ENCODE results near the gene TMEM259. TPM values are rescaled to one million over a fixed set of nuclear protein-coding genes. Genes with fewer than 3 reads are reported as not detected.

The TMEM259 gene
- total and polyA plus RNA-seq, 9 of the 15 experiments (the other 6 are each of a cell fraction or from before 2014, with no cell fraction given), result 0.52 to 231 (median 63.6) TPM

DNA sequence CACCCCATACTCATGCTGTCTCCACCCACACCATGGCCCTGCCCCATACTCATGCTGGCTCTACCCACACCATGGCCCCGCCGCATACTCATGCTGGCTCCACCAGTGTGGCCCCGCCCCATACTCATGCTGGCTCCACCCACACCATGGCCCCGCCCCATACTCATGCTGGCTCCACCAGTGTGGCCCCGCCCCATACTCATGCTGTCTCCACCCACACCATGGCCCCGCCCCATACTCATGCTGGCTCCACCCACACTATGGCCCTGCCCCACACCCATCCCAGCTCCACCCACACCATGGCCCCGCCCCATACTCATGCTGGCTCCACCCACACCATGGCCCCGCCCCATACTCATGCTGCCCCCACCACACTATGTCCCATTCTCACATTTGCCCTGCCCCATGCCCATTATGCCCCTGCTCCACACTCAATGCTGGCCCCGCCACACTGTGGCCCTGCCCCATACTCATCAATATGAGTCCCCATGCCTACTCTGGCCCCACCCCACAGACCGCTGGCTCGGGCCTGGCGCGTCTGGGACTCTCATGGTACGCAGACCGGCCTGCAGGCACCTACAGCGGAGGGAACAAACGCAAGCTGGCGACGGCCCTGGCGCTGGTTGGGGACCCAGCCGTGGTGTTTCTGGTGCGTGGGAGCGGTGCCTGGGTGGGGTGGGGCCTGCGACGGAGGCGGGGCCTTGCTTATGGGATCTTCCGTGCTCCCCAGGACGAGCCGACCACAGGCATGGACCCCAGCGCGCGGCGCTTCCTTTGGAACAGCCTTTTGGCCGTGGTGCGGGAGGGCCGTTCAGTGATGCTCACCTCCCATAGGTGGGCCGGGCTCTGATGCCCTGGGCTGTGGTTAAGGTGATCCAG, 42.3 kb upstream of the TMEM259 start:
- ChIA-PET POLR2A (interaction anchor here (1.1 kb wide), 1 partner anchor 9 kb away, joined by 4 read pairs; no protein-coding TSS in a partner anchor), CTCF (ENCODE audit: low intra/inter-chr PET ratio) (no interaction called here)
- H3K9ac ChIP-seq (ENCODE audit: insufficient read depth in 1 of 2, low read depth in 2 of 2, low read length in 2 of 2), result no peak overlapping the region; a peak in 1 of 4 replicates
- peak; percentile 97 for FAIRE-seq
- no peaks in the 10 kb centered on the region for H4K20me1 ChIP-seq (replicated peaks; ENCODE audit: control insufficient read depth, insufficient read depth, low read length)
- no peaks in the 10 kb centered on the region for H3K79me2 ChIP-seq (ENCODE audit: control insufficient read depth, insufficient read depth, low read length)
- peaks cover 32% of the 10 kb centered on the region for H3K36me3 ChIP-seq (ENCODE audit: control insufficient read depth, insufficient read depth, low read length)
- H3K27ac ChIP-seq (ENCODE audit: extremely low read depth, low read depth, low read length), result peak overlapping the region; percentile 32; the same call in 1 of the 3 replicates
- H3K27me3 ChIP-seq (ENCODE audit: control insufficient read depth in 2 of 2, insufficient read depth in 2 of 2, low read length in 2 of 2), result no peaks in the 10 kb centered on the region
- 61% methylated on average over 34 of the region's 37 CpGs for WGBS (ENCODE audit: insufficient coverage, low coverage, missing lambda C conversion rate)
- no peaks in the 10 kb centered on the region for H3K9me3 ChIP-seq (replicated peaks; ENCODE audit: control insufficient read depth, insufficient read depth, low read depth, low read length)
- H3K4me3 ChIP-seq, result no peak overlapping the region
- ATAC-seq, result peak; percentile 57
- no peak overlapping the region for H2AFZ ChIP-seq (ENCODE audit: low read depth, low read length)
- no peaks in the 10 kb centered on the region for H3K9me1 ChIP-seq (ENCODE audit: control insufficient read depth, insufficient read depth, low read length)
- intact Hi-C loops (cut with micrococcal nuclease), result no loop called here
- no peak overlapping the region for H3K4me2 ChIP-seq (ENCODE audit: insufficient read depth, low read length)
- BruUV-seq (replicated peaks), result no TSS peak
- peaks cover 9 to 68% of the 10 kb centered on the region in 2 experiments for H3K4me1 ChIP-seq (replicated peaks in 1 of 2; ENCODE audit: control insufficient read depth in 2 of 2, insufficient read depth in 2 of 2, low read length in 2 of 2)
- in situ Hi-C loops (cut with MboI), result no loop called here
- peak; percentile 77 to 87 (median 82) for DNase-seq (ENCODE audit: extremely low read depth in 1 of 4, low spot score in 3 of 4)
- TF ChIP-seq SOX6 (IDR thresholded peaks at IDR 0.05), result no peak
- TF ChIP-seq, protein P1, sequence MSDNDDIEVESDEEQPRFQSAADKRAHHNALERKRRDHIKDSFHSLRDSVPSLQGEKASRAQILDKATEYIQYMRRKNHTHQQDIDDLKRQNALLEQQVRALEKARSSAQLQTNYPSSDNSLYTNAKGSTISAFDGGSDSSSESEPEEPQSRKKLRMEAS (CRISPR knock-in tag; IDR thresholded peaks at IDR 0.05), result 0 out of 2 replicates have a peak, but pooled peaks have one; percentile 4
- TF ChIP-seq, protein P2, sequence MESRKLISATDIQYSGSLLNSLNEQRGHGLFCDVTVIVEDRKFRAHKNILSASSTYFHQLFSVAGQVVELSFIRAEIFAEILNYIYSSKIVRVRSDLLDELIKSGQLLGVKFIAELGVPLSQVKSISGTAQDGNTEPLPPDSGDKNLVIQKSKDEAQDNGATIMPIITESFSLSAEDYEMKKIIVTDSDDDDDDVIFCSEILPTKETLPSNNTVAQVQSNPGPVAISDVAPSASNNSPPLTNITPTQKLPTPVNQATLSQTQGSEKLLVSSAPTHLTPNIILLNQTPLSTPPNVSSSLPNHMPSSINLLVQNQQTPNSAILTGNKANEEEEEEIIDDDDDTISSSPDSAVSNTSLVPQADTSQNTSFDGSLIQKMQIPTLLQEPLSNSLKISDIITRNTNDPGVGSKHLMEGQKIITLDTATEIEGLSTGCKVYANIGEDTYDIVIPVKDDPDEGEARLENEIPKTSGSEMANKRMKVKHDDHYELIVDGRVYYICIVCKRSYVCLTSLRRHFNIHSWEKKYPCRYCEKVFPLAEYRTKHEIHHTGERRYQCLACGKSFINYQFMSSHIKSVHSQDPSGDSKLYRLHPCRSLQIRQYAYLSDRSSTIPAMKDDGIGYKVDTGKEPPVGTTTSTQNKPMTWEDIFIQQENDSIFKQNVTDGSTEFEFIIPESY (CRISPR knock-in tag; IDR thresholded peaks at IDR 0.05), result peak; percentile 94
- TF ChIP-seq, protein P3, sequence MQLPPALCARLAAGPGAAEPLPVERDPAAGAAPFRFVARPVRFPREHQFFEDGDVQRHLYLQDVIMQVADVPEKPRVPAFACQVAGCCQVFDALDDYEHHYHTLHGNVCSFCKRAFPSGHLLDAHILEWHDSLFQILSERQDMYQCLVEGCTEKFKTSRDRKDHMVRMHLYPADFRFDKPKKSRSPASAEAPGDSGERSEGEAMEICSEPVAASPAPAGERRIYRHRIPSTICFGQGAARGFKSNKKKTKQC (CRISPR knock-in tag; IDR thresholded peaks at IDR 0.05), result no peak
- peak; percentile 73 for TF ChIP-seq SUPT5H (IDR thresholded peaks at IDR 0.05)
- TF ChIP-seq ZNF212 (CRISPR knock-in tag; IDR thresholded peaks at IDR 0.05), result no peak
- TF ChIP-seq POLR2AphosphoS2 (IDR thresholded peaks at IDR 0.05; ENCODE audit: low read length), result peak; percentile 93
- TF ChIP-seq MBD2 (IDR thresholded peaks at IDR 0.05; ENCODE audit: borderline replicate concordance, low read depth), result peak; percentile 56; the same call in 1 of the 2 replicates
- peak; percentile 14; the same call in 1 of the 2 replicates for TF ChIP-seq CREM (IDR thresholded peaks at IDR 0.05; ENCODE audit: low read depth)
- no peak for TF ChIP-seq ZNF695 (CRISPR knock-in tag; IDR thresholded peaks at IDR 0.05)
- TF ChIP-seq MYC (IDR thresholded peaks at IDR 0.05; ENCODE audit: low read depth, low read length), result 0 out of 2 replicates have a peak, but pooled peaks have one; percentile 10
- no peak for TF ChIP-seq MYC (CRISPR knock-in tag; IDR thresholded peaks at IDR 0.05; ENCODE audit: borderline replicate concordance, low read depth)
- peak; percentile 78 for TF ChIP-seq SP1 (CRISPR knock-in tag; IDR thresholded peaks at IDR 0.05)
- TF ChIP-seq ZNF263 (CRISPR knock-in tag; IDR thresholded peaks at IDR 0.05; ENCODE audit: borderline replicate concordance), result peak; percentile 36; the same call in 1 of the 2 replicates
- TF ChIP-seq JUND (IDR thresholded peaks at IDR 0.05; ENCODE audit: borderline replicate concordance, low read depth, low read length), result 0 out of 2 replicates have a peak, but pooled peaks have one; percentile 5
- no peak for TF ChIP-seq JUND (tag; IDR thresholded peaks at IDR 0.05; ENCODE audit: borderline replicate concordance, low read depth, low read length)
- peak in 1 of 3 experiments; percentile 24 for TF ChIP-seq YY1 (IDR thresholded peaks at IDR 0.05; ENCODE audit: borderline replicate concordance in 1 of 3, control insufficient read depth in 1 of 3, extremely low read depth in 1 of 3, insufficient read depth in 3 of 3, insufficient read length in 1 of 3, insufficient replicate concordance in 2 of 3, low read depth in 1 of 3, low read length in 2 of 3)
- TF ChIP-seq ZKSCAN8 (CRISPR knock-in tag; IDR thresholded peaks at IDR 0.05), result no peak
- TF ChIP-seq FIP1L1 (IDR thresholded peaks at IDR 0.05; ENCODE audit: low read depth, low read length, poor library complexity, severe bottlenecking), result peak; percentile 85
